GM19238 (cell line): ENCODE data around the gene SLC15A1.

ENCODE experiments used
- DNase-seq: peaks from one replicate; pipeline ENCODE4 v3.0.0; 2011; ENCODE audit warnings: low spot score; ENCODE audit not compliant: insufficient read length

Gene SLC15A1

DNA sequence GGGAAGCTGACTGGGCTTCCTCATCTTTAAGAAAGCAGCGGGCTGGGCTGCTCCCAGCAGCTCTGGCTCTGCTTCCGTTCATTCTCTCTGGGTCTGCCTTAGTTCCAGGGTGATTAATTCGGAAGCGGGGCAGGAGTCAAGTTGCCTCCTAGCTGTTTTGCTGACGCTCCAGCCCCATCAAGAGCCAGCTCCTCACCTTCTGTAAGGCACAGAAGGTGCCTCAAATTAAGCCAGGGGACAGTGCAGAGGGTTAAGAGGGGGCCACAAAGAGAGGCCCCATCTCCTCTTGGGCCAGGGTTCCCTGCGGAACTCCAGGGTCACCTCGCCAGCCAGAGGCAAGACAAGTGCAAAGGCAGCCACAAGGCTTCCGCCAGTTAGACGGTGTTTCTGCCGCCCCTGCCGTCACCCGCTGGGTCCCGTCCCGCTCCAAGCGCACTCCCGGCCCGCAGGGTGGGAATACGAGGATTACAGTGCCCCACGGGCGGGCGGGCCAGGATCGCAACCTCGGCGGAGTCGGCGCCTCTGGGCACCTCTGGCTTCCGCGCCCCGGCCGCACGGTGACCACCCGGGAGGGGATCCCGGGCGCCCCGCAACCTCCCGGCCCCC lies 508 bp downstream of the SLC15A1 start:
- DNase-seq, result no peak

DNA sequence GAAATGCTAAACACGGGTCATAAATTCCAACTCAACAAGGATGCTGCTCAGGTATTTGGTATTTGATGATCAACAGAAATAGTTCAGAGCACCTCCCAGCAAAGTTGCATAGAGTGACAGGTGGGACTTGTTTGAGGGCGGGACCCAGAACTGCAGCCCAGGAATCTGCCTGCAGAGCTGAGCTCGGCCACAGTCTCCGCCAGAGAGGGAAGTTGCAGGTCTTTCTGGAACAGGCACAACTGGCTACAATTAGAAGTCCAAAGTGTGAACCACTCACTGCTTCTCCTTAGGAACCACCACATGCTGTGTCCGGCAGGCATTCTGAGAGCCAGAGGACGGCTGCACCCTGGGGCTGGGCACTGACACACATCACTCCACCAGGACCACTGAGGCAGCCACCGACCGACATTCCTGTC lies 1.1 kb downstream of the SLC15A1 start:
- DNase-seq, result no peak

DNA sequence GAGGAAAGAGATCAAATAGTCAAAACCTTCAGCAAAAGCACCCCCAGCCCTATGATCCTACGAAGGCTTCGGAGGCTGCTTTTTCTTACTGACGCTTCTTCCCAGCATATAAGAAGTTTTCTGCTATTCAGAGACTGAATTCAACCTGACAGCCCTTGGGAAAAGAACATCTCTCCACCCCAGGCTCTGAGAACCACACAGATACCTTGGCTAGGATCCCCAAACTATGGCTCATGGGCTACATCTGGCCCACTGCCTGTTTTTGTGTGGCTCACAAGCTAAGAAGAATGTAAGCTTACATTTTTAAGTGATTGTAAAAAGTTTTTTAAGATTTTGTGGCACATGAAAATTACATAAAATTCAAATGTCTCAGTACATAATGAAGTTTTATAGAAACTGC lies 3.0 kb downstream of the SLC15A1 start:
- DNase-seq, result no peak

GRCh38 chr13:98746968-98747367 lies 5.5 kb downstream of the SLC15A1 start:
- DNase-seq, result no peak

GRCh38 chr13:98743377-98743776 lies 9.1 kb downstream of the SLC15A1 start:
- no peak for DNase-seq

- no peak for DNase-seq
These were observed 9.5 kb downstream of the SLC15A1 start for GRCh38 chr13:98742961-98743360.

- DNase-seq, result no peak
These were observed 10.6 kb downstream of the SLC15A1 start for GRCh38 chr13:98741741-98742435.

DNA sequence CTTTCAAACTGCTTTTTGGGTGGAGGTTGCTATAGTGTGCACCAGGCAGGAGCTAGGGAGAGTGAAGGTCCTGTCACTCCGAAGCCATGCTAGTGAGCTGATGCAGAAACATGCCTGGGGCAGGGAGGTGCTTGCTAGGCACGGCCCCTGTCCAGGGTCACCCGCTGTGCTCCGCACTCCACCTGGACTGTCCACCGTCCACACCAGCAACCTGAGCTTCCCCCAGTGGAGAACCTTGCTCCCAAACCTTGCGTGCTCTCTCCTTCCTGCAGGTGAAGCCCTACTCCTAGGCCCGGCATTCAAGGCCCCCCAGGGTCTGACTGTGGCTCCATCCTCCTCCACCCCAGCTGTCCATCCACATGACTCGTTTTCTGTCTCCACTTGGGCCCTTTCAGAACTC lies 12.3 kb downstream of the SLC15A1 start:
- no peak for DNase-seq

- no peak for DNase-seq
These were observed 13.5 kb downstream of the SLC15A1 start for GRCh38 chr13:98738993-98739392.

DNA sequence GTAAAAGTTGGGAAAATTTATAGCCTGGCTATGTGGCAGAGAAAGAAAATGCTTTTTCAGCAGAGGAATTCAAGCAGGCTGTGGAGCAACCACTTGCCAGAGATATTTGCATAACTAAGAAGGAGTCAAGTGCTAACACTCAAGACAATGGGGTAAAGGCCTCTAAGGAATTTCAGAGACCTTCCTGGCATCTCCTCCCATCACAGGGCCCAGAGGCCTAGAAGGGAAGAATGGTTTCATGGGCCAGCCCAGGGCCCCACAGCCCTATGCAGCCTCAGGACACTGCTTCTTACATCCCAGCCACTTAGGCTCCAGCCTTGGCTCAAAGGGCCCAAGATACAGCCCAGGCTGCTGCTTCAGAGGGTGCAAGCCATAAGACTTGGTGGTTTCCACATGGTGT lies 14.3 kb downstream of the SLC15A1 start:
- no peak for DNase-seq

DNA sequence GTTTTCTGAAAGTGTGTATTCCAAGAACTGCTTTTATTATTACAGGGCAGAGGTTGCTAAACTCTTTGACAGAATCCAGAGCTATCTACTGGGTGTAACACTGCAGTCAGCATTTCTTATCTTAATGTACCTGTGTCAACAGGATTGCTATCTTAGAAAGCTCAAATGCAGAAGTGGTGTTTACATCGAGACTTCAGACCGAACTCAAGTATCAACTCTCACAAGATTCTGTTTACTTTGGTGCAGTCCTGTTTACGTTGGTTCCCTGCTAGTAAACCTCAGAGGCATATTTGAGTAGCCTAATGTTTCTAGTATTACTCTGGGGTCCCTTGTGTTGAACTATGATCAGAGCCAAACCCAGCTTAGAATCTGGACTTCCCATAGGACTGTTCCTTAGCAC lies 20.5 kb downstream of the SLC15A1 start:
- no peak for DNase-seq

- no peak for DNase-seq
These were observed 21.4 kb downstream of the SLC15A1 start for GRCh38 chr13:98731038-98731437.

DNA sequence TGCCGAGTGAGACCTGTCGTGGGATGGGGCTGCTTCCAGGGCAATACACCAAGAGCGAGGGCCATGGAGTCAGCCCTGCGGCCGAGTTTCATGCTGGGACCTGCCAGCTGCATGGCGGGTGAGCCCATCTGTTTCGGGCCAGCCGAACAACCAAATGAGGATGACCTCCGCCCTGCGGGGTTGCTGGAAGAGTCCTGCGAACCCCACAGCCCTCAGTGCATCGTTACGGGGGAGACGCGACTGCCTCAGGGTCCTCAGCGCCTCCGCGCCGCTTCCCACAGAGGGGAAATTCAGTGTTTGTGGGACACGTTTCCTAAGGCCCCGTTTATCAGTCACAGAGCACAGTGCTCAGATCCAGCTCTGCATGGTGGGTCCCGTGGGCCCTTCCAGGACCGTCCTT lies 22.0 kb downstream of the SLC15A1 start:
- no peak for DNase-seq

- no peak for DNase-seq
These were observed 22.8 kb downstream of the SLC15A1 start for GRCh38 chr13:98729658-98730057.

GRCh38 chr13:98722958-98723357 lies 29.5 kb downstream of the SLC15A1 start:
- DNase-seq, result no peak

DNA sequence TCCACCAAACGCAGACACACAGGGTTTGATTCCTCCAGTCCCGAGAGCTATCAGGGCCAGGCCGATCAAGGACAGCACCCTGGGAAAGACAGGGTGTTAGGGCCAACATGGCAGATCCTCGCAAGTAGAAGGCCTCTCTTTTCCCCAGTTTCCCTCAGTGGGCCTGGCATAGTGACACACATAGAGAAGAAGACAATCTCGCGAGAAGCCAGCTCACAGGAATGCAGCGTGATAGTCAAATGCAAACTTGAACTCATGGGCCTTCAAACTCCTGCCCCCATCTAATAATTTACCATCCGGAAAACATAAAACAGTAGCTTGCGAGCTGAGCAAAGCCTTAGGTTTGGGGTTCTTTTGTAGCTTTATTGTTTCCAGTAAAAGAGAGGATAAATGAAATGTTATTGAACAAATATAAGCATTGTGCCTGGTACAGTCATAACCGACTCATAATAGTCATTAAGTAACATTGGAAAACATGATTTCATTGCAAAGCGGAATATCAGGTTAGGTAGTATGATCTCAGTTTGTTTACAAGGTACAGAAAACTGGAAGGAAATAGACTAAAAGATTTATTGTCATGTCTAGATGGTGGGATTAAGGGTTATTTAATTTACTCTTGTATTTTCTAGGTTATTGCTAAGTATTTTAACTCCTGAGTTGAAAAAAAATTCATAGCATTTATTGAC lies 30.5 kb downstream of the SLC15A1 start:
- DNase-seq, result no peak

DNA sequence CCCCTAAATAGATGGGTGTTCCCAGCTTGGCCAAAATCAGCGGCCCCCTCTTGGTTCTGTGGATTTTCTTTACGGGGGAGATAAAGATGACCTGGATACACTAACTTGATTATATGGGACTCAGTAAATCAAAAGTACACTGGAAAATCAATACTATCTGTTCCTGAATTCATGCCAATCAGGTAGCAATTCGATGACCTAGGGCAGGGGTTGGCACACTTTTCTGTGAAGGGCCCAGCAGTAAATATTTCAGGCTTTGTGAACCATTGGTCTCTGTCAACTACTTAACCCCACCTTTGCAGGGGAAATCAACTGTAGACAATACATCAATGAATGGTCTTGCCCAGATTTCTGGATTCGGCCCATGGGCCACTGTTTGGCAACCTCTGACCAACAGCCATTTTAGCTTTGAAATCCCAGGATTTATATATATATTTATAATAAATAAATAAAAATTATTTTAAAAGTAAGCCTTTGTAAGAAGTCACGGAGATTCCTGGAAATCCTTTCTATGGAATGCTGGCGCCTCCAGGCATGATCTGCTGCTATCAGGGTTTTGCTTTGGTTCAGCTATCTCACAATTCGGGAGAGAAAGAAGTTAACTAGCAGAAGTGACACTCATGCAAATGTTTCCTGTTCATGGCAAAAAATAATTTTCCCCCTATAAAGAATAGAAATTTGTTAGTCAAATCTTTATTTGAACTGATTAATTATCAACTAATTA lies 32.8 kb downstream of the SLC15A1 start:
- no peak for DNase-seq

GRCh38 chr13:98717891-98718290 lies 34.6 kb downstream of the SLC15A1 start:
- DNase-seq, result no peak

DNA sequence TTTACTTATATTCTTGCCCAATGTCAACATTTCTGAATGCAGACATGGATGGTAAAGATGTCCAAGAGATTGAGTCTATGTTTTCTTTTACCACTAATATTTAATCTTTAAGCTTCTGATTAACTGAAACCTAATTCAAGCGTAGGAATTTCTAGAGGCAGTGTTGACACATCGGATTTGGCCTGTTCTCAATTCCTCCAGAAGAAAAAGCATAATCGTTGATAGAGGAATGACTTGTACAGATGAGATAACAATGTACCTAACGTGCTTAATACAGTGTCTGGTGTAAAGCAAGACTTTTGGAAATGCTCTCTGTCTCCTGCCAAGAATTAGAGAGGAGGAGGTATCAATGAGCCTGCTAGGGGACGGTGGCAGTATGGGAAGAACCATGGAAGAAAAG lies 35.2 kb downstream of the SLC15A1 start:
- no peak for DNase-seq

- DNase-seq, result no peak
These were observed 42.0 kb downstream of the SLC15A1 start for GRCh38 chr13:98710521-98710920.

DNA sequence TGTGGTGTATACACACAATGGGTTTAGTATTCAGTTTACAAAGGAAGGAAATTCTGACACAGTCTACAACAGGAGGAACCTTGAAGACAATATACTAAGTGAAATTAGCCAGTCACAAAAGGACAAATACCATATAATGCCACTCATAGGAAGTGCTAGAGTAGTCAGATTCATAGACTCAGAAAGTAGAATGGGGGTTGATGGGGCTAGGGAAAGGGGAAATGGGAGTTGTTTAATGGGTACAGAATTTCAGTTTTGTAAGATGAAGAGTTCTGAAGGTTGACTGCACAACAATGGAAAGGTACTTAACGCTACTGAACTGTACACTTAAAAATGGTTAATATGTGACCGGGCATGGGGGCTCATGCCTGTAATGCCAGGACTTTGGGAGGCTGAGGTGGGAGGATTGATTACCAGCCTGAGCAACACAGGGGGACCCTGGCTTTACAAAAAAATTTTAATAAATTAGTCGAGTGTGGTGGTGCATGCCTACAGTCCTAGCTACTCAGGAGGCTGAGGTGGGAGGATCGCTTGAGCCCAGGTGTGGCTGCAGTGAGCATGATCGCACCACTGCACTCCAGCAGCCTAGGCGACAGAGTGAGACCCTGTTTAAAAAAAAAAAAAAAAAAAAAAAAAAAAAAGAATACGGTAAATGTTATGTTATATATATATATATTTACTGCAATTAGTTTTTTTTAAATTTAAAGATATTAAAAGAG lies 45.0 kb downstream of the SLC15A1 start:
- DNase-seq, result no peak
